T1000 (cell line): ENCODE data around the gene DUSP16.
"Not testable (repeated sequence)": the region's sequence is repeated elsewhere in the genome, so short reads cannot be mapped to it uniquely, and the experiment has no call there.

ENCODE experiments used
- DNase-seq: peaks from one replicate; lab custom pipeline; 2025; ENCODE audit warnings: mixed read lengths; lab: John Stamatoyannopoulos, UW

DUSP16 gene

DNA sequence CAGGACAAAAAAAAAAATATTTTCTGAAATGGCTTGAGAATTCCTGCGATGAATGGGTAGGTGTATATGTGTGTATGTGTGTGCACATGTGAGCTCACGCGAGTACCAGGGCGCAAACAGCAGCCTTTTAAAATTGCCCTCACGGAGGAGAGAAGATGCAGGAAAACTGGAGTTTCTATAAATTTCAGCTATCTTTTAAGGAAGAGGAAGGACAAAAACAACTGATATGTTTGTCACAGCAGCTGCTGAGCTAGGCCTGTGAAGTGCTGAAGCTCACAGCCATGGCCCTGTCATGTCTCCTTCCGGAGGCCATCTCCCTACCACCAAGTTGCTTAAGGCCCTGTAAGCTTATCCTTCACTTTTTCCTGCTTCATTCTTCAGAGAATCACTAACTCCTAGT, 40.8 kb downstream of the DUSP16 start:
- no peak for DNase-seq

DNA sequence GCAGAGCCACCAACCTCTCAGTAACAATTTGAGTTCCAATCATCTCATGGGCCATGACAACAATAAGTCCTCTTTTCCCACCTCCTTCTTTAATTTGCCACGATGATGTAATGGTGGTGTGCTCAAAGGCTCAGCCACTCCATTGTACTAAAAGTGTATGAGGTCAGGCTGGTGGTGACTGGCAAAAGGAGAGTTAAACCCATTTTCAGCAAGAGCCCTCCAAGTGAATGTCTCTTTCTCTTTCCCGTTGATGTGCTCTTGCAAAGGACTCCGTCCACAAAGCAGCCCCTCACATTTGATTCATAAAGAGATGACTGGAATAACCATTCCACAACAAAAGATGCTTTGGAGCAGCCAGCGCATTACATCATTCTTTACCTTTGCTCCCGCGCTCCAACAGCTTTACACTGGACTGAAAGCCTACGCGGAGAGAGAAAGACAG, 41.6 kb downstream of the DUSP16 start:
- no peak for DNase-seq

DNA sequence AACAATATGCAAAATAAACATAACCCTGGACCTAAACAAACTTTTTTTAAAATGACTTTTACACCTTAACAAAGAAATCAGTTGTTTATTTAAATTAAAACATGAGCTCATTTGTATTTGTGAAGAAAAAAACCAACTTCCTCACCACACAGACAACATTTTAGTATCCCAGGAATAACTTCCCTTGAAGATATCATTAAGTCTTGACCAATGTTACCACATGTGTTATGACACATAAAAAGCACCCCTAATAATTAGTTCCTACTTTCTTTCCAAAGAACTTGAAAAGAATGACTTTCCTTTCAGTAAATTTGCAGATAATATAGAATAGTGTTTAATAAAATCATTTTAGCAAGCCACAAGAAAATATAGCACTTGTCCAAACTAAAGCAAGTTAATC, 42.4 kb downstream of the DUSP16 start:
- no peak for DNase-seq

DNA sequence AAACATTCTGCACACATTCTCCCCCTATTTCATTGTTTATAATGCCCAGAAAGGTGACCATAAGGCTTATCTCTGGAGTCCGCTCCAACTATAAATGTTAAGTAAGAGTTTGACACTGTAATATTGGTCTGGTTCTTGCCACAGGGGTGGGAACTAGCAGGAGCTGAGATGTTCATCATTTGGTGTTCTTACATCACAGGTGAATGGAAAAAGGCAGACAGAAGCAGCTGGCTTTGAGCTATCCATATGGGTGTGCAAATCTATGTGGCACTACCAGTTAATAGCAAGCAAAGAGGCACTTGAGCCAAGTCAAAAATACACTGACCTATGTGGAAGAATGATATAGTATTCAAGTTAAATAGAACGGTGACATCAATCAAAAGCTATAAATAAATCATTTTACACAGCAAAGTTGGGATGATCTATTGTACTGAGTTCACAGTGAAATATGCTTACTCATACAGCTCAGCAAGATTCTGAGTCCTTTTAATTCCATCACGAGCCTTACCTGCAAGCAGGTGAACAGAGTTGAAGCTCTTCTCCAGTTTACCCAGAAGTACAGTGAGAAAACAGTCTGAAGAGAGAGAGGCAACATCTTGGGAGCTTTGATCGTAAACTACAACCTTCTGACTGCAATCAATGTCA, 43.2 kb downstream of the DUSP16 start:
- no peak for DNase-seq

DNA sequence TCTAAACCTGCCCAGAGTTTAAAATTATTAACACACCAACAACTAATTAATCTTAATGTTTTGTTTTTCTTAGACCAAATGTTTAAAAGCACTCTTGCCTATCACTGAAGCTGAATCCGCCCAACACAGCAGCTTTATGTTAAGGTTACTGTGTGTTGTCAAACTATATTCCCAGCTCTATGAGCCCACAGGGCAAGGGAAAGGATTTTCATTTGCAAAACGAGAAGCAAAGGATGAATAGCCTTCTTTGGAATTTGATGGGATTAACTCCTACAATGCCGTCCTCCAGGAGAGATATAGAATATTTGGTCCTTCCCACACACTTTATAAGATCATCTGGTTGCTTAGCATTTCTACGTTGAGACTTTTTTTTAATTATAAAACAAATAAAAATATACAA, 43.7 kb downstream of the DUSP16 start:
- DNase-seq: no peak

DNA sequence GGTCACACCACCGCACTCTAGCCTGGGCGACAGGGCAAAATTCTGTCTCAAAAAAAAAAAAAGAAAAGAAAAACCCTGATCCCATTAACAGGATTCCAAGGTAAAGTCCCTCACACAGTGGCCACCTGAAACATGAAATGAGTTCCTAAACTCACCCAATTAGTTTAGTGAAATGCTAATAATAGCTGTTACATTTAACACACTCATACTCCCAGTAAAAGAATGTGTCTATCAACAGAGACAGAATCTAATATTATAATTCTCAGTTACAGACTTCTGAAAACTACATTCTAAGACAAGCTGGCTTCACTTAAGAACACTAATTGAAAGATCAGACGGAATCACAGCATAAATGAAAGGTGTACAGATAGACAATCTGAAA, 44.2 kb downstream of the DUSP16 start:
- DNase-seq: no peak

DNA sequence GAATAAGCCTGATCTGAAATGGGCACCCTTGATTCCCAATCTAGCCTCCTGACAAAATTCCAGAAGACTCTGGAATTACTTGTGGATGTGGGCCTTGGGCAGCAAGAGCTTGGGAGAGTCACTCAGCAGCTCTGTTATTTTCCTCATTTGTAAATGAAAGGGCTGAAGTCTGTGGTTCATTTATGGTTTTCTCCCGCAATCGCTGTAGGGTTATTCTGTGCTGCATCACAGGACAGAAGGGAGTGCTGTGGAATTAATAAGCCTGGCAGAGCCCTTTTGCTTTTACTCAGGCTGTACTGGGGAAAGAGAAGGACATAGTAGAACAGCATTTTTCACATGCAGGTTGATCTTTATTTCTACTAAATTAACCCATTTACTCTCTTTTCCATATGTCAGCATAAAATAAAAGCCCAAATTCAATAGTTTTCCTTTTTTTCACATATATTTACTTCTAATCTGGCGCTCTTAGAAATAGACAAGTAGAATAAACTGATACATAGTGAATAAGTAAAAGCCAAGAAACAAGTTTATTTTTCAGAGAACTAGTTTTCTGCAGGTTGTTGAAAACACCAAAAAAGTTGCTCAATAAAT, 49.2 kb downstream of the DUSP16 start:
- DNase-seq: no peak

DNA sequence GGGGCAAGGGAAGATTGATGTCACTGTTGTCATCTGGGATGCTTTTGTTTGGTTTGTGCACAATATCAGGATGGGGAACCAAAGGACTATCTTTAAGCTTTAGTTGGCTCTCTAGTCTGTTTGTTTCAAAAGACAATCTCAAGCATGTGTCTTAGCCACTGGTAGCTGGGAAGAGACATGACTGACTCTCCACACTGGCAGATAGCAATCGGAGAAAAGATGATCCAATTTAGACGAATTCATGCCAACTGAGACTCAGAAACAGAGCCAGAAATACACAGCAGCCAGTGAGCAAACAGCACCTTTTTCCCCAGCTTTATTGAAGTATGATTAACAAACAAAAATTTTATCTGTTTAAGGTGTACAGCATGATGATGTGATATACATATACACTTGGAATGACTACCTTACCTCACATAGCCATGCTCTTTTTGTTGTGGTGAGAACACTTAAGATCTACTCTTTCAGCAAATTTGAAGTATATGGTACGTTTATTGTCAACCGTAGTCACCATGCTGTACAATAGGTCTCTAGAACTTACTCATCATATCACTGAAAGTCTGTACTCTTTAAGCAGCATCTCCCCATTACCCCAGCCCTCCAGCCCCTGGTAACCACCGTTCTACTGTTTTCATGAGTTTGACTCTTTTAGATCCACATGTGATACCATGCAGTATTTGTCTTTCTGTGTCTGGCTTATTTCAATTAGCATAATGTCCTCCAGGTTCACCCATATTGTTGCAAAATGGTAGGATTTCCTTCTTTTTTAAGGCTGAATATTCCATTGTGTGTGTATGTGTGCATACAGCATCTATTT, 50.6 kb downstream of the DUSP16 start:
- no peak for DNase-seq

DNA sequence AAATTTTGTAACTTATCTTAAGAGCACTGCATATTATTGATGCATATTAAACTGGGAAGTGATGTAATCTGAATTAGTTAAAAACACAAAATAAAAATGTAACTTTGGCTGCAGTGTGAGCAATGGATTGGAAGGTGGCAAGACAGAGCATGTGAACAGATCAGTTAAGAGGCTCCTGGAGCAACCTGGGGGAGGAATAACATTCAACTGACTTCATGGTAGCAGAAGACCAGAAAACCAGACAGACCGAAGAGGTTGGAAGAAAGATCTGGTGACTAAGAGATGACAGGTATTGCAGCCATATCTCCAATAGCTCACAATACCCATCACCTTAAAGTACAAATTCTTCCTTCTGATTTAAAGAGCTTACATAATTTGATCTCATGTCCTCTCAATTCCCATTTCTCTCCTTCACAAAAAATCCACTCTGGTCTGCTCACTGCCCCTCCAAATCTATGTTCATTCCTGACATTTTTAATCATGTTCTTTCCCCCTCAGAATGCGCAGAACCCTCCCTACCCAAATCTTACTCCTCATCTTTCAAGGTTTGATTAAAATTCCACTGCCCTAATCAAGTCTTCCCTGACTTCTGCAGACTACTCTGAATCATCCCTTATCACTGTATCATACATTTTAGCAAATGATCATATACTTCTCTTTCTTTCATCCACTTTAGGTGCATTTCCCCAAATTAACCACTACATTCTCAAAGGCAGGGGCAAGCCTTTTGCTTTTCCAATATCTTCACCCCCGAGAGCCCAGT, 51.5 kb downstream of the DUSP16 start:
- DNase-seq: no peak

DNA sequence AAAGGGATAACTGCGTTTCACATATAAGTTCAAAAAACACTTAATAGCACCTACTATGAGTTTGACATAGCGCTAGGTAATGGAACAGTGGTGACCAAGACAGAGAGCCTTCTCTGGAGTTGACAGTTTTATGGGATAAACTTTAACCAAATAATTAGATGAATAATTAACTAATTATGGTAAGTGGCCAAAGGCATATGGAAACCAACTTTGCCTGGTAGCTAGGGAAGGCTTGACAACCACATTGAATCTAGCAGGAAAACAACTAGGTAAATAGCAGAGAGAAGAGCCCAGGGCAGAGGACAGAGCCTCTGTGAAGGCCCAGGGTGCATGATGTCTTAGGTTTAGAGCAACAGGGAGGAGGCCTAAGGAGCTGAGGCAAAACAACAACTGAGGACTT, 52.1 kb downstream of the DUSP16 start:
- DNase-seq: no peak

DNA sequence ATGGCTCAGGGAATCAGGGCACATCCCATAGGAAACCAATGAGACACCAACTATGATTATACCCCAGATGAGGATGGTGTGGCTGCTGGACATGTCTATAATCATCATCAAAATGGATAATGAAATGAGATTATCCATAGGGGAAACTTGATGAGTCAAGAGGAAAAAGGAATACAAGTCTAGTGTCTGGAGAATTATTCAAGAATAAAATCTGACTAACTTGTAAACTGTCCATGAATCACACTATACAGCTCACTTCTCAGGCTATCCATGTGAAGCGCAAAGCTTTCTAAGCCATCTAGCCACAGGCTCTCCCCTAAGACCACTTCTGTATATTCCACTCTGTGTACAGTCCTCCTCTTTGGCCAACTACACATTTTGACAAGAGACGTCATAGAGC, 52.5 kb downstream of the DUSP16 start:
- DNase-seq: no peak

DNA sequence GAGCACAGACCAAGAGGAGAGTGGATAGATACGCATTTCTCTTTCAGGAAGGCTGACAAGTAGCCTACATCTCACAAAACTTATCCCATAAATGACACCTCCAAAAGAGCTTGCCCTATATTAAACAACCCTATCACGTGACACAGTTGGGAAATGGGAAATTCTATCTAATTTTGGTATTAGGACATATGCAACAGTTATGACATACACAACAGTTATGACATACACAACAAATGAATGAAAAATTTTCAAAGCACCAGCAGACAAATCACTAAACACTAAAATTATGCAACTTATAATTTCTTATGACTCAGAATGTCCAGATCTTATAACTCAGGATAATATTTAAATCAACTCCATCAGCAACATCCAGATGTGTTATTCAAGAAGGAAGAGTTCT, 54.1 kb downstream of the DUSP16 start:
- DNase-seq: no peak

DNA sequence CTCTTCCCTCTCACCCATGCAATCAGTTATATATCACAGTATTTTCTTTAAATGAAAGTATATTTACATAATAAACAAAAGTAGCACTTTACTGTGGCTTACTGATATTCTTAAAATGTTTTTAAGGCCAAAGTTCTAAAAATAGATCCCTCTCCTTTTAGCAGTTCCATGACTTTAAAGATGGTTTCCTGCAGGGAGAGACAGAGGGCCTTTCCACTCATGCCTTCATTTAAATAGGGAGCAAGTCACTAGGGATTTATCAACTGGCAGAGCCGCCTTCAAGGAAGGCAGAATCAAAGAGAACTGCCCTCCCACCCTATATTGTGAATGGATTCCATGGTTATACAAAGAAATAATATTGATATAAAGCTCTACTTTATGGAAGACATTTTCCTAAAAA, 55.5 kb downstream of the DUSP16 start:
- no peak for DNase-seq

DNA sequence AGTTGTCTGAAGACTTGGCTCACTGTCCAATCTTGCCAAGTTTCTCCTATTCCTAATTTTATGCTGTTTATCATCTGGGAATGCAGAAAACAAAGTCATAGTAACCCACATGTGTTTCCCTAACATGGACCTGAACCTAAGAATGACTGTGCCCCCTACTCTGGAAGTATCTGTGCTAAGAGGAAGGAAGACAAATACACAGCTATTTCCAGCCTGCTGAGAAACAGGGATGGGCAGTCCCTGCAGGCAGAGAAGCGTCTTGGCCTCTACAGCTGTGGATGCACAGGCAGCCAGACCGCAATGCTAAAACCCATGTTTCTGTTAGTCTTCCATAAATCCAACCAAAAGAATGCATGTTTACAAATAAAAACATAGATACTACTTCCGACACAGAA, 56.2 kb downstream of the DUSP16 start:
- no peak for DNase-seq

DNA sequence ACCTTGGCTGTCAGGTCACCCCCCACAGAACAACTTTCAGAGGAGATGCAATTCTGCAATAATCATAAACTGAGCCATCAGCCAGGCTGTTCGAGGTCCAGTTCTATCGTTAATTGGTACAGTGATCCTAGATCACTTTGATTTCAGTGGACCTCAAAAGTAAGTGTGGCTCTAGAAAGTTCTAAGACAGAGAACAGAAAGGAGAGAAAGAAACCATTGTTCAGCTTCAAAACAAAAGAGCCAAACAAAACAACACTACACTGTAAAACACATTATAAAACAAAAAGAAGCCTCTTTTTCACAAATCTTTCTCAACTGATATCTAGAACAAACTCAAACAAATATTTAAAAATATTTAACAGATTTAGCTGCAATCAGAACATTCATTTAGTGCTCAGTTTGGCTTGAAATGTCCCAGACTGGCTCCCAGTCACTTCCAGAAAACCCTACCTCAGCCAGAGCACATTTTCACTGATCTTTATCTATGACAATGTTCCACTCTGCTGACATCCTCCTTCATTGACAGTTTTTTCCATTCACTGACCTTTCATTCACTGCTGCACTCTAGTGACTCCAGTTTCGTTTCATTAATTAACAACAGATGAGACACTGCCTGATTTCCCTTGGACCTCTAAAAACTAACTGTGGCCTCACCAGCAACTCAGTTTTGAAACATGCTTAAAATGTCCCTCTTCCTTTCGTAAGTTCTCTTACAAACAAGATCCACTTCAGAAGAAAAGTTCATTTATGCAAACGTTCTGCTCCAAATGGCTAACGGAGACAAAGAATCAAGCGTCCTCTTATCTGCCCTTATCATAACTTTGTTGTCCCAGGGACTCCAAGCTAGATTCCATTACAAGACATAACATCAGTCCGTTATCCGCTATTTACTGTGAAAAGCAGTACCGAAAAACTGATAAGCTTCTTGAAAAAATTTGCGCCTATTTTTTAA, 56.8 kb downstream of the DUSP16 start:
- no peak for DNase-seq

DNA sequence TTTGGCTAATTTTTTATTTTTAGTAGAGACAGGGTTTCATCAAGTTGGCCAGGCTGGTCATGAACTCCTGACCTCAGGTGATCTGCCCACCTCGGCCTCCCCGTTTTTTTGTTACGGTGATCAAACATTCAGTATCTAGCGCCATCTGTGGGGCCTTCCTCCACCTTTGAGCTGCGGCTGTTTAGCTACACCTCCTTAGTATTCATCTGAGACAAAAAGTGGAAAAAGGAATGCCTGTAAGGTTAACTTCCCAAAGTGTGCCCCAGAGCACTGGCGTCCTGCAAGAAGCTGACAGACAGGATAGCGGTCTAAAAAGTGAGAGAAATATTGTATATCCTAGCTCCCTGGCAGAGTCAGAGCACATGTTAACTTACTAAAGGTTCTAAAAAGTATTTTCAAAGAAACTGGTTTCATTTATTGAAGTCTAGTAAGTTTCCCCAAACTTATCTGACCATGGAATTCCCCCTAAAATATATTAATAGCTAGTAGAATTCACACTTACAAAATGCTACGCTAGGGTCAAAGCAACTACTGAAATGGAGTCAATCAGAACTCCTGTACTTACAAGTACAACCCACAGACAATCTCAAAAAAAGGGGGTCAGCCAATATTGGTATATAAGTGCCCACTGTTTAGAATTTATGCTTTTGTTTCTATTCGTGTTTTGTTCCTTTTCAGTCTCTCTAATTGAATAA, 59.1 kb downstream of the DUSP16 start:
- no peak for DNase-seq

DNA sequence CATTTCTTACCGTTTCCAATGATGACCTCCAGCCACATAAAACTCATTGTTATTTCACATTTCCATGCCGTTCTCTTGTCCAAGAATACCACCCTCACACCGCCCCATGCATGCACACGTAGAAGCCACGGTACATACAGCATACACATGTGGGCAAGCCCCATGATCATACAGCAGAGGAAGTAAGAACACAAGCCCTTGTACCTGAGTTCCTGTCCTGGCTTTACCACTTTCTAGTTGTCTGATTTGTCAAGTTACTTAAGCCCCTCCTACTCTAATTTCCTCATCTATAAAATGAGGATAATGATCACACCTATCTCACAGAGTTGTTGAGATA, 59.9 kb downstream of the DUSP16 start:
- no peak for DNase-seq

DNA sequence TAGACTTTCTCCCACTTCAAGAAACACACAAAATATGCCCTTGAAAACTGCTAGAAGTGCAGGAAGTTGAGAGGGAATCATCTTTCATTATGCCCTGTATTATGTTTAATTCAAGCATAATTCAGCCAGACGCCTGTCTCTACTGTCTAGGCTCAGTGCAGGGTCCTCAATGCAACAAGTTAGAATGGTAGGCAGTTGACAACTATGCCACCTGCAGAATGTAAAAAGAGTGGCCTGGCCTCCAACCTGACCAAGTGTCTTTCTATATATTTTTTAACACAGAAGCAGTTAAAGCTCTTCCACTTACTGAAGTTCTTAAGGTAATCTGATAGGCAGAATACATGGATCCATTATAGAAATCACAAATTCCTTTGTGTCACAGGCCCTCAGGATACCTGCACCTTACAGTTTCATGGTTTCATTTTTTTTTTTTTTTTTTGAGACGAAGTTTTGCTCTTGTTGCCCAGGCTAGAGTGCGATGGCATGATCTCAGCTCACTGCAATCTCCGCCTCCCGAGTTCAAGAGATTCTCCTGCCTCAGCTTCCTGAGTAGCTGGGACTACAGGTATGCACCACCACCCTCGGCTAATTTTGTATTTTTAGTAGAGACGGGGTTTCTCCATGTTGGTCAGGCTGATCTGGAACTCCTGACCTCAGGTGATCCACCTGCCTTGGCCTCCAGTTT, 60.4 kb downstream of the DUSP16 start:
- not testable (repeated sequence) for DNase-seq

DNA sequence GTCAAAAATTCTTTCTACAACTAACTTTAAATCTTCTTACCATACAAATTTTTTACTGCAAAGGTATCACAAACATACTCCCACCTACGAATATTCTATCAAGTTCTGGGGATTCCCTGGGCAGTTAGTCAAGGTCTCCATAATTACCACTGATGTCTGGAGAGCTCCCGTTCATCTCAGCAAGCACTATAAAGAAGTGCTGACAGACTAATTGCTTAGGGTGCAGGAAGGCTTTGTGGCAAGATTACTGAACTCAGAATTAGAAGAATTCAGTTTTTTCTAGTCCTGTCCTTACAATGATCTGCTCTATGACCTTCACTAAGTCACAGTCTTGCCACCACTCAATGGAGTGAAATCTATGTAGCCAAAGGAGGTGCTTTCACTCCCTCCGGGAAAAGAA, 61.5 kb downstream of the DUSP16 start:
- no peak for DNase-seq

DNA sequence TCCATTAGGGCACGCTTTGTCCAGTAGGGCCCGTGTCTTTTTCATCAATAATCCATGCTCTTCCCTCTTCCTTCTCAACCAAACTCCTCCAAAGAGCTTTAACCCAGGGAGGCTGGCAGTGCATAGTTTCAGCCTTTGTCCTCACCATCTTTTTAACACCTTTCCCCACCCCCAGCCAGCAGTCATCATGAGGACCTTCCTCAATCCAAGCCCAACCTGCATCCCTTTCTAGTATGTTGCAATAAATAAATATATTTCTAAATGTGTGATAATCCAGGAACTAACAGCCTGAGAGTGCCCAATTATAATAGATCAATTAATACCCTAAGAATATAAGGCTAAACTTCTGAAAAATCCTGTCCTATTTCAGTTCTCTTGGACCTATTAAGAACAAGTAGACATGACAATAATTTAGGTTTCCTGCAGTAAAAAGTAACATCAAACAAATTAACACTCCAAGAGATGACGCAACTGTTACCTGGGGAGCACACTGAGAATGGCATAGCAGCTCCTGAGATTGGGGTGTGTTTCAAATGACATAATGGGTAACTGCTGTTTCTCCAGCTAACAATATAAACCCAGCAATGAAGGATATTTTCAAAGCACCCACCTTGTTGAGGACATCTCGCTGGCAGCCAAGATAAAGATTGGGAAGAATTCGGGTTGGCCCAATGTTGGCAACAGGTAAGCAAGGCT, 62.6 kb downstream of the DUSP16 start:
- DNase-seq: no peak
